AG04450 (cell line): ENCODE results near the gene GDAP1L1. TPM values are rescaled to one million over a fixed set of nuclear protein-coding genes. Genes with fewer than 3 reads are reported as not detected.

Source experiments
- CTCF ChIA-PET: fragments of 300-600, 350-600 bp; formaldehyde crosslinking; extraction: SDS; loops from one replicate; lab custom pipeline; 2022; ENCODE audit warnings: antibody characterized with exemption, inconsistent platforms; lab: Charles Lee
- POLR2A ChIA-PET: fragments of 350-600 bp; formaldehyde crosslinking; extraction: SDS; loops from one replicate; lab custom pipeline; 2021; ENCODE audit warnings: antibody characterized with exemption, inconsistent platforms; lab: Yijun Ruan, JAX
- DNase-seq: peaks from one replicate; pipeline ENCODE4 v3.0.0-alpha.2; 2011; ENCODE audit warnings: low read depth, low spot score
- H3K27ac ChIP-seq: one replicate; pipeline ENCODE4 v1.5.1; 2012; ENCODE audit warnings: low read depth, low read length, control low read depth
- H3K27me3 ChIP-seq: one replicate; pipeline ENCODE4 v1.6.0; 2012; ENCODE audit warnings: low read length; ENCODE audit not compliant: control insufficient read depth, insufficient read depth
- H3K4me3 ChIP-seq: 2 replicates; pipeline ENCODE4 v1.5.1; 2011; ENCODE audit warnings: mild to moderate bottlenecking, low read depth, low read length, control low read depth
- H3K9me3 ChIP-seq: 2 replicates; pipeline ENCODE4 v1.5.1; 2012; ENCODE audit warnings: low read length; ENCODE audit not compliant: control insufficient read depth, insufficient read depth
- polyA plus RNA-seq: library from polyadenylated mRNA; depleted of rRNA; stranded (reverse); fragments of >200 nt; gene quantifications from 2 replicates; pipeline ENCODE4 v1.2.3, GENCODE V29; 2011
- TF ChIP-seq, protein P1 (sequence below): IDR thresholded peaks from 2 replicates; pipeline ENCODE4 v1.5.1; 2011; ENCODE audit warnings: low read depth, low read length, control low read depth, inconsistent platforms

Gene GDAP1L1
- polyA plus RNA-seq, 1 experiment: not detected

DNA sequence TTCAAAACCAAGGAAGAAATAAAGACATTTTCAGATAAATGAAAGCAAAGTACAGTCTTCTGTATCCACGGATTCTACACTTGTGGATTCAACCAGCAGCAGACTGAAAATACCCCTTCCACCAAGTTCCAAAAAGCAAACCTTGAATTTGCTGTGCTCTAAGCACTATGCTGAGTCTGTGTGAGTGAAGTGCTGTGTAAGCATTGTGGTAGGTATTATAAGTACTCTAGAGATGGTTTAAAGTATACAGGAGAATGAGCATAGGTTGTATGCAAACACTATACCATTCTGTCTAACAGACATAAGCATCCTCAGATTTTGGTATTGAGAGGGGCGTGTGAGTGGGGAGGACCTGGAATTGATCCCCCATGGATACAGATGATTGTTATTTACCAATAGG lies 46.1 kb upstream of the GDAP1L1 start:
- Histone ChIP-seq H3K9me3 (no peaks in the 10 kb centered on the region), H3K4me3 (no peak overlapping the region), H3K27ac (no peak overlapping the region), H3K27me3 (no peaks in the 10 kb centered on the region)
- ChIA-PET POLR2A (no interaction called here), CTCF (no interaction called here)
- TF ChIP-seq, protein P1, sequence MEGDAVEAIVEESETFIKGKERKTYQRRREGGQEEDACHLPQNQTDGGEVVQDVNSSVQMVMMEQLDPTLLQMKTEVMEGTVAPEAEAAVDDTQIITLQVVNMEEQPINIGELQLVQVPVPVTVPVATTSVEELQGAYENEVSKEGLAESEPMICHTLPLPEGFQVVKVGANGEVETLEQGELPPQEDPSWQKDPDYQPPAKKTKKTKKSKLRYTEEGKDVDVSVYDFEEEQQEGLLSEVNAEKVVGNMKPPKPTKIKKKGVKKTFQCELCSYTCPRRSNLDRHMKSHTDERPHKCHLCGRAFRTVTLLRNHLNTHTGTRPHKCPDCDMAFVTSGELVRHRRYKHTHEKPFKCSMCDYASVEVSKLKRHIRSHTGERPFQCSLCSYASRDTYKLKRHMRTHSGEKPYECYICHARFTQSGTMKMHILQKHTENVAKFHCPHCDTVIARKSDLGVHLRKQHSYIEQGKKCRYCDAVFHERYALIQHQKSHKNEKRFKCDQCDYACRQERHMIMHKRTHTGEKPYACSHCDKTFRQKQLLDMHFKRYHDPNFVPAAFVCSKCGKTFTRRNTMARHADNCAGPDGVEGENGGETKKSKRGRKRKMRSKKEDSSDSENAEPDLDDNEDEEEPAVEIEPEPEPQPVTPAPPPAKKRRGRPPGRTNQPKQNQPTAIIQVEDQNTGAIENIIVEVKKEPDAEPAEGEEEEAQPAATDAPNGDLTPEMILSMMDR: no peak
- DNase-seq: no peak

DNA sequence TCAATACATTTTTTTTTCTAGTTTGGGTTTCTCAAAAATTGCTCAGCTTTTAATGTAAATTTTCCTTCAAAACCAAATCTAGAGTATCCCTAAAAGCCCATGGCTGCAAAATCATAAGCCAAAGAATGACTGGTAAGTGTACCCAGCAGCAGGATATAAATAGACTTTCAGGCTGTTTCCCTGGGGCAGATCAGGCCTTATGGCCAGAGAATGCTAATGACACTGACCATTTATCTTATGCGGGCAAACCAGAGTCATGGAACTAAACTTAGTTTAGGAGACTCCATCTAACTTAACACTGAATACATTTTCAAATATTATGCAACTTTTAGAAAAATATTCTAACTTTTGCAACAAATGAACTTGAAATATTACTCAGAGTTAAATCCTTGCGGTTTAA lies 43.9 kb upstream of the GDAP1L1 start:
- TF ChIP-seq, protein P1: no peak
- Histone ChIP-seq H3K27me3 (no peaks in the 10 kb centered on the region), H3K9me3 (no peaks in the 10 kb centered on the region), H3K27ac (peak overlapping the region; percentile 34), H3K4me3 (no peak overlapping the region)
- DNase-seq: no peak
- CTCF ChIA-PET: interaction anchor here (0.6 to 1.8 kb wide), 3 partner anchors 13 to 513 kb away, joined by 3 to 12 read pairs (median 3); no protein-coding TSS in a partner anchor
- POLR2A ChIA-PET: no interaction called here

DNA sequence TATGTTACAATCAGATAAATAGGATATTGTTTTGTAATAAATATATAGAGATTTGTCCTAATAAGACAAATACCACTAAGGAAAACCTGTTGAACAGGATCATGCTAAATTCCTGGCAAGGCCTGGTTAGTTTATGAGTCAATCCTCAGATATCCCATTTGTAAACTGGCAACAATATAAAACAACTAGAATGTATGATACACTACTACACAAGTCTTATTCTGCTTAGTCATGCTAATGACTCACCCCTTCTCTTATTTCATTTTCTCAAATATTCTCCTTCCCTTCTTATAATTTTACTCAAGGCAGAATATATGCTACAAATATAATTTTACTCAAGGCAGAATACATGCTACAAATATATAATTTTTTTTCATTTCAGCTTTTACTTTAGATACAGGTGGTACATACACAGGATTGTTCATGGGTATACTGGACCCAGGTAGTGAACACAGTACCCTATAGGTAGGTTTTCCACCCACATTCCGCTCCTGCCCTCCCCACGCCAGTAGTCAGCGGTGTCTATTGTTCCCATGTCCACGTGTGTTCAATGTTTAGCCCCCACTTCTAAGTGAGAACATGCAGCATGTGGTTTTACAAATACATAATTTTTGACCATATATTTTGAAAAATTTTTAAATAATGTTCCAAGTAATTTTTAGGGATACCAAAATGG lies 42.8 kb upstream of the GDAP1L1 start:
- Histone ChIP-seq H3K4me3 (peak overlapping the region; percentile 26), H3K9me3 (no peaks in the 10 kb centered on the region), H3K27ac (peak overlapping the region; percentile 88), H3K27me3 (no peaks in the 10 kb centered on the region)
- DNase-seq: peak; percentile 74
- ChIA-PET POLR2A (no interaction called here), CTCF (interaction anchor here (2.0 kb wide), 1 partner anchor 87 kb away, joined by 4 read pairs; no protein-coding TSS in a partner anchor)
- TF ChIP-seq, protein P1: no peak

DNA sequence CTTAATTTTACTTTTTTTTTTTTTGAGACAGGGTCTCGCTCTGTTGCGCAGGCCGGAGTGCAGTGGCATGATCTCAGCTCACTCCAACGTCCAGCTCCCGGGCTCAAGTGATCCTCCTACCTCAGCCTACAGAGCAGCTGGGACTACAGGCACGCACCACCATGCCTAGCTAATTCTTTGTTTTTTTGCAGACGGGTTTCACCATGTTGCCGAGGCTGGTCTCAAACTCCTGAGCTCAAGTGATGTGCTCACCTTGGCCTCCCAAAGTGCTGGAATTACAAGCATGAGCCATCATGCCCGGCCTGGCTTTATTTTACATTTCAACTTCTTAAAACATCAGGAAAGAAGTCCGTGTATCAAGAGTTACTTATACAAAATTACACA lies 42.3 kb upstream of the GDAP1L1 start:
- Histone ChIP-seq H3K27ac (peak overlapping the region; percentile 88), H3K27me3 (no peaks in the 10 kb centered on the region), H3K4me3 (no peak overlapping the region), H3K9me3 (no peaks in the 10 kb centered on the region)
- no peak for DNase-seq
- TF ChIP-seq, protein P1: no peak
- ChIA-PET CTCF (interaction anchor here (2.0 kb wide), 1 partner anchor 88 kb away, joined by 4 read pairs; no protein-coding TSS in a partner anchor), POLR2A (no interaction called here)

DNA sequence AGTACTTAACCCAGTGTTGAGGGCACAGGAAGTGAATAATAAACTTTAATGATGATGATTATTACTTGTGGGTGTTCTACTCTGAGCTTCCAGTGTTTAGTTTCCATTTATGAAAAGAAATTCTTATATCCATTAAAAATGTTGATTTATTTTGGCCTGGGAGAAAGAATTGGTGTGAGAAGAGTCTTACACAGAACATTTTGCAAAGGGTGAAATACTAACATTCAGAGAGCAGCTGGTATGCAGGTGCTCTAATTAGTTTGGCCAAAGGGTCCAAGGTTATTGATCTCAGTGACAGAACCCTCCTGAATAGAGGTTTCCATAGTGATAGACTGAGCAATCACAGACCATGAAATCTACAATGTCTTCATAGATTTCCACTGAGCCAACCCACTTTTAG lies 41.0 kb upstream of the GDAP1L1 start:
- ChIA-PET CTCF (interaction anchor here (1.7 to 1.9 kb wide), 2 partner anchors 11 to 16 kb away, joined by 6 to 7 read pairs; no protein-coding TSS in a partner anchor), POLR2A (no interaction called here)
- TF ChIP-seq, protein P1: no peak
- Histone ChIP-seq H3K27ac (no peak overlapping the region), H3K9me3 (no peaks in the 10 kb centered on the region), H3K4me3 (no peak overlapping the region), H3K27me3 (no peaks in the 10 kb centered on the region)
- no peak for DNase-seq
